Measurements from ENCODE around the gene COBL.

The COBL gene

GRCh38 chr7:51300762-51301674 is 15.6 kb downstream of the COBL start:
- no peak for DNase-seq

- no peak for DNase-seq
Observed at GRCh38 chr7:51299391-51300133, 17.0 kb downstream of the COBL start.

- no peak for DNase-seq
Observed at GRCh38 chr7:51298912-51299311, 17.7 kb downstream of the COBL start.

- no peak for DNase-seq
Observed at GRCh38 chr7:51297986-51298385, 18.6 kb downstream of the COBL start.

GRCh38 chr7:51295440-51296245 is 21.0 kb downstream of the COBL start:
- no peak for DNase-seq

GRCh38 chr7:51292596-51292995 is 24.0 kb downstream of the COBL start:
- DNase-seq = no peak

GRCh38 chr7:51290702-51291540 is 25.7 kb downstream of the COBL start:
- no peak for DNase-seq

- DNase-seq = no peak
Observed at GRCh38 chr7:51290304-51290637, 26.3 kb downstream of the COBL start.

GRCh38 chr7:51289623-51290303 is 26.8 kb downstream of the COBL start:
- no peak for DNase-seq

- no peak for DNase-seq
Observed at GRCh38 chr7:51288896-51289622, 27.6 kb downstream of the COBL start.

GRCh38 chr7:51286401-51286800 is 30.2 kb downstream of the COBL start:
- no peak for DNase-seq

- DNase-seq = no peak
Observed at GRCh38 chr7:51280156-51280555, 36.5 kb downstream of the COBL start.

- DNase-seq = no peak
Observed at GRCh38 chr7:51279391-51280023, 37.1 kb downstream of the COBL start.

- no peak for DNase-seq
Observed at GRCh38 chr7:51278797-51279196, 37.8 kb downstream of the COBL start.

- no peak for DNase-seq
Observed at GRCh38 chr7:51276967-51277366, 39.6 kb downstream of the COBL start.

GRCh38 chr7:51276091-51276605 is 40.5 kb downstream of the COBL start:
- DNase-seq = no peak

- no peak for DNase-seq
Observed at GRCh38 chr7:51275532-51275931, 41.1 kb downstream of the COBL start.

- no peak for DNase-seq
Observed at GRCh38 chr7:51274955-51275354, 41.7 kb downstream of the COBL start.

- no peak for DNase-seq
Observed at GRCh38 chr7:51274001-51274400, 42.6 kb downstream of the COBL start.

- no peak for DNase-seq
Observed at GRCh38 chr7:51273360-51273759, 43.2 kb downstream of the COBL start.

Measured in activated CD8-positive, alpha-beta memory T cell treated with anti-CD3 and anti-CD28 coated beads for 24 hours (primary cell).